Renal cortex interstitium (tissue), 11 donors: ENCODE measurements around the gene CSRNP2. TPM values are rescaled to one million over a fixed set of nuclear protein-coding genes. Genes with fewer than 3 reads are reported as not detected.
"Not testable (repeated sequence)": the region's sequence is repeated elsewhere in the genome, so short reads cannot be mapped to it uniquely, and the experiment has no call there.

Experiments
- DNase-seq, 11 donors: peaks; one replicate each; pipeline ENCODE4 v3.0.0-alpha.2; 2013; ENCODE audit warnings: low read depth in 9 of 11, low spot score in 4 of 11; ENCODE audit errors: extremely low read depth in 1 of 11
- polyA plus RNA-seq, 3 donors: library from polyadenylated mRNA; unstranded; fragments of 120-200 nt; gene quantifications; one replicate each; pipeline ENCODE4 v1.2.1, GENCODE V29; 2013; ENCODE audit not compliant: insufficient read length in 3 of 3

The CSRNP2 gene
- polyA plus RNA-seq, 3 donors = 35.7 to 37.8 (median 36.2) TPM

DNA sequence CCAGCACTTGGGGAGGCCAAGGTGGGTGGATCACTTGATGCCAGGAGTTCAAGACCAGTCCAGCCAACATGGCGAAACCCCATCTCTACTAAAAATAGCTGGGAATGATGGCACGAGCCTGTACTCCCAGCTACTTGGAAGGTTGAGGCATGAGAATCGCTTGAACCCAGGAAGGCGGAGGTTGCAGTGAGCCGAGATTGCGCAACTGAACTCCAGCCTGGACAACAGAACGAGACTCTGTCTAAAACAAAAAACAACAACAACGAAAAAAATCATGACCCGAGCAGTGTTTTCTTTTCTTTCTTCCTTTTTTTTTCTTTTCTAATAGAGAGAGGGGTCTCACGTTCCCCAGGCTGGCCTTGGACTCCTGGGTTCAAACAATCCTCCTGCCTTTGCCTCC lies 3.5 kb upstream of the CSRNP2 start:
- no peak for DNase-seq

DNA sequence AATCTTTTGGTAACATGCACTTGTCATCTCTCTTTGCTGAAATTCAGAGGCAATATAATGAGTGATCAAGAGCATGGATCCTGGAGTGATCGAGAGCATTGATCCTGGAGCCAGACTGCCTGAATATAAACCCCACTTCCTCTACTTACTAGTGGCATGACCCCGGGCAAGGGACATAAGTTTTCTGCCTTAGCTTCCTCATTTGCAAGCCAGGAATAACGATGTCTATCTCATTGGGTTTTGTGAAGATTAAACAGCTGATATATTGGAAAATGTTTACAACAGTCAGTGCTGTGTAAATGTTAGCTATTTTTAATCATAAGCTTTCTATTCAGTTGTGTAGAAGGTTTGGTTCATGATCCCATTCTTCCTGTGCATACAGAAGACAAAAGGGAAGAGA lies 2.4 kb upstream of the CSRNP2 start:
- DNase-seq = no peak

DNA sequence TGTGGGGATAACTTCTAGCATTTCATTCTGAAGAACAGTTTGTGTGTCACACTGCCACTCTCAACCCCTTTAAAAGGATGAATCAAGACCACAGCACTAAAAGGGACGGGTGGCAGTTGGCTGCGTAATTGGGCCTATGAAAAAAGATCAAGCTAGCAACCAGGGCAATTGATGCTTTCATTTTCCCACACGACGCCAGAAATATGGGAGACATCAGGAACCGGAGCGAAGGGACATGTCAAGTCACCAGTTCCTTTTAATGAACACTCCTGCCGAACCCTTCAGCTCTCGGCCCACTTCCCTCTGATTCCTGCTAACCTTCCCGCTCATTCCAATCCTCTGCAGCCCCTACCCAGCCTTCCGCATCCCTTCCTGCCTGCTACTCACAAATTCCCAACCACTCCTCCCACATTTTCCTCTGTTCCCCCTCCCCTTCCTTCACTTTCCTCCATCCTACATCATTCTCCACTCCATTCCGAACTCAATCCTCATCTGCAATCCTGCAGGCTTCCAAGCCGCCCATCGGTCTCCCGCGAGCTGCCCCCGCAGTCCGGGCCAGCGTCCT lies 753 bp downstream of the CSRNP2 start:
- peak in 10 of 11 donors; percentile 14 to 73 (median 45) for DNase-seq

DNA sequence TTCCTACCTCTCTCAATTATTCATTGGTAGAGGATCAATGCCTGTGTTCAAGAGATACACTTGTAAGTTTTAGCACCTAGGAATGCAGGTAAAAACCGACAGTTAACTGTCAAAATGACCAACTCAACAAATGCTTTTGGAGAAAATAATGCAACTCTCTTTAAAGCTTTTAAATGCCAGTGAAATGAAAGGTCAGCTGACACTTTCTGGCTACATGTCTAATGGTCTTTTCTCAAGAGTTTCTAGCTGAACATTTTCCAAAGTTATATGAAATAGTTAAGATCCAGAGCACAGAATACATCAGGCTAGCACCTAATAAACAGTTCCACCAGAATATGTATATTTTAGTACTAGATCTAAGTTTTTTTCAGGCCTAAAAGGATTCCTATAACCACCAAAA lies 2.0 kb downstream of the CSRNP2 start:
- no peak for DNase-seq

DNA sequence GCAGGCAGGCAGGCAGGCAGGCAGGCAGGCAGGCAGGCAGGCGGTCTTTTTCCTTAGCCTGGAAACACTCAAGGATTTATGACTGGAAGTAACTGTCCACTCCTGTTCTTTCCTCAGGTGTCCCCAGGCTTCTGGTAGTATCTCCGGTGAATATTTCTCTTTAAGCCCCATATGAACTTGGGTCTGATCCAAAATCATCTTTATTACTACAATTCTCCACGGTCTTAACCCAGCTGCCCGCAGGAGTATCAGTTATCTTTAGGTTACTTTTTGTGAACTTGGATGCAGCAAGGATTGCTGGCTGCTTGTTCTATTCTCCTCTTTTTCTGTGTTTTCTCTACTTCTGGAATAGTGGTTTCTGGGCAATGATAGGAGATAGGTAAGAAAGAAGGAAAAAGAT lies 3.3 kb downstream of the CSRNP2 start:
- no peak for DNase-seq

DNA sequence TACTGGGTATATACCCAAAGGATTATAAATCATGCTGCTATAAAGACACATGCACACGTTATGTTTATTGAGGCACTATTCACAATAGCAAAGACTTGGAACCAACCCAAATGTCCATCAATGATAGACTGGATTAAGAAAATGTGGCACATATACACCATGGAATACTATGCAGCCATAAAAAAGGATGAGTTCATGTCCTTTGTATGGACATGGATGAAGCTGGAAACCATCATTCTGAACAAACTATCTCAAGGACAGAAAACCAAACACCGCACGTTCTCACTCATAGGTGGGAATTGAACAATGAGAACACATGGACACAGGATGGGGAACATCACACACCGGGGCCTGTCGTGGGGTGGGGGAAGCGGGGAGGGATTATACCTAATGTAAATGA lies 4.5 kb downstream of the CSRNP2 start:
- not testable (repeated sequence) for DNase-seq

DNA sequence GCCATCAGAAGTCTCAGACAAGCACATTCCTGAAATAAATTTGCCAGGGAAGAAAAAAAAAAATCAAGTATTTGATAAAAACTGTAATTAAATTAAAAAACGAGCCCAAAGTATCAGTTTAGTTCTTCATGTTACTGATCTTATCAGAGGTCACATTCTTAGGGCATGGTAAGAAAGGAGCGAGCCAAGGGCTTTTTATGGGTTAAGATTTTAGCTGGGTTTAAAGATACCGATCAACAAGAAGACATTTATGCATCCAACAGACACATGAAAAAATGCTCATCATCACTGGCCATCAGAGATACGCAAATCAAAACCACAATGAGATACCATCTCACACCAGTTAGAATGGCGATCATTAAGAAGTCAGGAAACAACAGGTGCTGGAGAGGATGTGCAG lies 5.0 kb downstream of the CSRNP2 start:
- DNase-seq = not testable (repeated sequence)

DNA sequence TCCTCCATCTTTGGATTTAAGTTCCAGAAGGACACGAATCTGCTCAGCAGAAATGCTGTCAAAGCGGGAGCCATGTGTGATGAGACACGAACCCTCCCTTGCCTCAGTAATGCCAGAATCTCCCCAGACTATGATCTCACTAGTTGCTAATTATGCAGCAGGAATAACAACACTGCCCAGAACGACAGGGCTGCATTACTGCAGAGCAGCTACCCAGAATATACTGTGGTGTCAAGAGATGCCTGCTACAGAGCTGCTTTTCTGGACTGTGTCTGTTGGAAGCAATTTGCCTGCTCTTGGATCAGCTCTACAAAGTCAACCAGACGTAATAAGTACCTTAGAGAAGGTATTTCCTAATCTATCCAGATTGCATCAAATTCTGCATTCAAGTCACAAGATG lies 5.5 kb downstream of the CSRNP2 start:
- no peak for DNase-seq

DNA sequence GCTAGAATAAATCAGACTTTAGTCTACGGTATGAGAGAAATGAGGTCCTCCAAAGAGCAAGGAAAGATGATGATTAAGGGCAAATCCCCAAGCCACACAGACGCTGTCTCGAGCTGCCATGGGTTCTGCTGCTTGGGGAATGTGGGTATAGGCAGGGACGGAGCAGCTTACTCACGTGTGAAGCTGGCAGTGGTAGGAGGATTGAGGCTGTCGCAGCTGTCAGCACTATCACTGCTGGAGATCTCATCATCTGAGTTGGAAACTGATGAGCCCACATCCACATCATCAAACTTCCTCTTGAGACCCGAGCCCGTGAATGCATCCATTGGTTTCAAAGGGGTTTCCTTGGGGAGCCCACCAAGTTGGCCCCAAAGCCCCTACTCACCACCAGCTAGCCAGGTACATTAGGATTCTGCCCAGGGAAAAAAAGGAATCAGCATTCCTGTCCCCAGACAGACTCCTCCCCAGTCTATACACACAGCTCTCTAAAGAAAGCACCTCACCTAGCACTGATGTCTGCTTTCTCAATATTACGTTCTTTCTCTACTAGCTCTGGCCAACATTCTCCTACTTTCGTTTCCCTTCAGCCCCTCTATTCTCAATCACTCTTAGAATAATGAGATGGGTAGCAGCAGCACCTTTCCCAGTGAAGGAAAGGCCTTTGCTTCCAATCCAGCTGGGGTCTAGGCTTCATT lies 7.0 kb downstream of the CSRNP2 start:
- DNase-seq = no peak

DNA sequence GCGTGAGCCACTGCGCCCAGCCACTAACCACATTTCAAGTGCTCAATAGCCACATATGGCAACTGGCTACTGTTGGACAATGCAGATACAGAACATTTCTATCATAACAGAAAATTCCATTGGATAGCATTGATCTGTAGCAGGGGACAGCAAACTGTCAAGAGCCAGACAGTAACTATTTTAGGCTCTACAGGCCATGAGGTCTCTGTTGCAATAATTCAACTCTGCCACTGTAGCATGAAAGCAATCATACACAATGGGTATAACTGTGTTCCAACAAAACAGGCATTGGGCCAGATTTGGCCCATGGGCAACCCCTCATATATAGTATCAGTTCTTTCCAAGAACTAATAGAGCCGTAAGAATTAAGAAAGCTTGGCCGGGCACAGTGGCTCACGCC lies 8.0 kb downstream of the CSRNP2 start:
- no peak for DNase-seq

DNA sequence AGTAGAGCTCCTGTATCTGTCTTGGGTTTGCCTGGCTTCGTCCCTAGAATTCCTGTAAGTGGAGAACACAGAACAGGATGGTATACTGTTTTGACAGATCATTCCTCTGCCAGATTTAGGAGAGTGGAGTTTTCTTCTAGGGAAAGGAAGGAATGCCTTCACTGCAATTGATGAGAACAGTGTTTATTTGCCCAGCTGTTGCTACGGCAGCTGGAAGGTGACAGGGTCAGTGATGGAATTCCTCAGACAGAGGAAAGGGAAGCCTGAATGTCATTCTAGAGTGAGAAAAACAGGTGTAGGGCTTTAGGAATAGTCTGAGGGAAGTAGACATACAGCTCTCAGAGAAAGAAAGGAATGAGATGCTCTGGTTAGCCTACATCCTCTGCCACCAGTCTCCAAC lies 11.7 kb downstream of the CSRNP2 start:
- DNase-seq = no peak

DNA sequence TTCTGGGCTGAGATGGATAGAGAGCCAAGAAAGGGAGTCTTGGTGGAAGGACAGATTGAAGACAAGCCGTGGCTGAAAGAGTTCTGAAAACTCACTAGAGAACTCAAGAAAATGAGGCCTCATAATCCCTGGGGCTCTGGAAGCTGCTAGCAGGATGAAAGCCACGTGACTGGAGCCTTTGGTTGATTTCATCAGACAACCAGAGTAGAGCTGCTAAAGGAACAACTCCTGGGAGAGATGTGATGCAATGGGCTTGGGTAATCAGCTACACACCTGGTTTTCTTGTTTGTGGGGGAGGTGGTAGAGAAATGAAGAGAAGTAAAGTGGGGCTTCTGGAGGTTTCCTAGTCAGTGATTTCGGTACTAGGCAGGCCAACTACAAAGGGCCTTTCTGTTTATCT lies 13.4 kb downstream of the CSRNP2 start:
- no peak for DNase-seq

DNA sequence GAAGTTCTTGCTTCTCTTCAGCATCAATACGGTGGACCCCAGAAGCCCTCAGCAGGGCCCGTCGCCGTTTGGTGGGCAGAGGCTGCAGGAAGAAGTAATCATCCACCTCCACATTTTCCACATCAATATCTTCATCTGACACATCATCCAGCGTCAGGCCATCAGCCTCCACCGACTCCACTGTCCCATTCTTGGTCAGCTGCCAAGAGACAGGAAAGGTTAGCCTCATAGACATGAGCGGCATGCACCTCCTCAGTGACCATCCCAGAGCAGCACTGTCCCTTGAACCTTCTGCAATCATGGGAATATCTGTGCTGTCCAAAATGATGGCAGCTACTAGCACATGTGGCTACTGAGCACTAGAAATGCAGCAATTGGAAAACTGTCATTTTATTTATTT lies 15.6 kb downstream of the CSRNP2 start:
- no peak for DNase-seq

DNA sequence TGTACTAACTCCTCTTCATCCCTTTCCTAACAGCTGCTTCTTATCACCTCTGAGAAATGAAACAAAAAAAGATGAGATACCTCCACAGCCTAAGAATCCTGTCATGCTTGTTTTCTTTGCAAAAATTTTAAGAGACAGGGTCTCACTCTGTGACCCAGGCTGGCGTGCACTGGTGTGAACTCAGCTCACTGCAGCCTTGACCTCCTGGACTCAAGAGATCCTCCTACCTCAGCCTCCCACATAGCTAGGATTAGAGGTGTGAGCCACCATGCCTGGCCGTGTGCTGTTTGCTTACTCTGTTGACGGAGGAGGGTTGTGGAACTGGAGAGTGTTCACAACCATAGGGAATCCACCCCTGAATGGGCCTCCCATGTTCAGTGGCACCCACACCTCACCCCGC lies 16.2 kb downstream of the CSRNP2 start:
- DNase-seq = no peak

DNA sequence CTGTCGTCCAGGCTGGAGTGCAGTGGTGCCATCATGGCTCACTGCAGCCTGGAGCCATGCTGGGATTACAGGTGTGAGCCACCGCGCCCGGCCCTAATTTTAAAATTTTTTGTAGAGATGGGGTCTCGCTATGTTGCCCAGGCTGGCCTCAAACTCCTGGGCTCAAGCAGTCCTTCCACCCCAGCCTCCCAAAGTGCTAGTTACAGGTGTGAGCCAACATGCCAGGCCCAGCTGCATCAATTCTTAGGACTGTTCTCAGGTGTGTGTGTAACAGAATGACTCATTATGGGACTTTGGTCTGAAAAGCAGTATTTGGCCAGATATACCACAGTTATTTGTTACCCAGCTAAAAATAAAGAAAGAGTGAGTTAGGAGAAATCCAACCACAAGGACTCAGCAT lies 17.9 kb downstream of the CSRNP2 start:
- no peak for DNase-seq

DNA sequence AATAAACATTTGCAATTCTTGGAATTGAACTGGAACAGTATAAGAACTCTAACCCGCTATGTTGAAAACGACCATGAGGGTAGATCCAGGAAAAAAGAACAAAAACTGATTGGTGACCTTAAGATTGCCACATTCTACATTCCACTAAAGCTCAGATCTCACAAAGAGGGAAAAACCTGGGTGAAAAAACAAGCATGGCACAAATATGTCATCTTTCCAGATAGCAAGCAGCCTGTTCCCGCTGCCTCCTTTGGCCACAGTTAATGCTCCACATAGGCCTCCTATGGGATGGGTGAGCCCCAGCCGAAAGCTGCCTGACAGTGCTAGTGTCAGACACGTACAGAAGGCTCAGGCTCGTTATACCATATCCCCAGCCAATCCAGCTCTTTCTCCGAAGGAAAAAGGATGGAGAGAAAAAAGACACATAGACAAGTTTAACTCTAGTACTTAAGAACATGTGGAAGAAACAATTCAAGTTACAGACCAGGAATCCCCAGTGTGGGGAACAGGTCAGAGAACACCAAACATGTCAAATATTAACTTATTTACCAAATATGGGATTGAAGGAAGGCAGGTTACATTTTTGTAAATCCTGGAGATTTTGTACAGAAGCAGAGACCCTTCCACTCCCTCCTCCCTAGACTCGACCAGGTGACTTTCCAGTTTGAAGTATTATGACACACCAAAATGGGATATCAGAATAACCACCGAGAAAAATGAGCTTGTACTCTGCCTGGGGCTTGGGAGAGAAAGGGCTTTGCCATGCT lies 20.6 kb downstream of the CSRNP2 start:
- DNase-seq = no peak

DNA sequence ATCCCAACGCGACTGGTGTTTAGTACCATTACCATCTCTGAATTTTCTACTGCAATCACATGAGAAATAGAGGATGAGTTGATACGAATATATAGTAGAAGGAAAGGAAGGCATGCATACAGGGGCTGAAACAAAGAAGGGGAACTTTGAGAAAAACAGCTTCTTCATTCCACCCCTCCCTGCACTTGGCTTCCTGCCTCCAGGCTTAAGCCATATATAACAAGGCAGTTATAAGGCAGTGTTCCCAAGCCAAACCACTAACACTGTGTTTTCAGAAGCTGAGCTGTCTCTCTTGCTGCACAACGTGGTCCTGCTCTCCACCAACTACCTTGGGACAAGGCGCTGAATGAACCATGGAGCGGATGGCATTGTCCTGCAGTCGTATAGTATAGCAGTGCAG lies 24.3 kb downstream of the CSRNP2 start:
- DNase-seq = no peak

DNA sequence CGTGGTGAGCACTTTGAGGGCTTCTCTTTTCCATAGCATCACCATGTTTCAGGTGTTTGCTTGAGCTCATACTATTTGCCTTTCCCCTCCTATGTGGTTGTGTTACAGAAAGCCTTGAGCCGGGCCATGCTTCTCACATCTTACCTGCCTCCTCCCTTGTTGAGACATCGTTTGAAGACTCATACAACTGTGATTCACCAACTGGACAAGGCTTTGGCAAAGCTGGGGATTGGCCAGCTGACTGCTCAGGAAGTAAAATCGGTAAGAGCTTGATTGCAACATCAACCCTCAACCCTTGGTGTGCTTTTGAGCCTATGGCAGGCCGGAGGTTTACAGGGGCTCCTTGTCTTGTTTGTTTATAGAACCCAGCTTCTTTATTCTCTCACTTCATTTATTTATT lies 27.2 kb downstream of the CSRNP2 start:
- DNase-seq = no peak

DNA sequence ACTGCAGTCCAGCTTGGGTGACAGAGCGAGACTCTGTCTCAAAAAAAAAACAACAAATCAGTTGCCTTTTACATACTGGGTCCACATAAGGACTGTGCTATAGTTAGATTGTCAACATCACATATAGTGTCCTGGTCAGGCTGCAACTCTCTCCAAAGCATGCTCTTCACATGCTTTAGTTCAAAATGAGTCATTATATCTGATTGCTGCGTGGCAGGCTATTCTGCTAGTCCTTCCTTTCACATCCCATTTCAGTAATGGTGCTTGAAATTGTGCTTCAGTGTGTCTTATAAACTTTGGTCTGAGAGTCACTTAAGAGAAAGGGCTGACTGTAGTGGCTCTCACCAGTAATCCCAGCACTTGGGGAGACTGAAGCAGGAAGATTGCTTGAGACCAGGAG lies 28.3 kb downstream of the CSRNP2 start:
- DNase-seq = no peak

DNA sequence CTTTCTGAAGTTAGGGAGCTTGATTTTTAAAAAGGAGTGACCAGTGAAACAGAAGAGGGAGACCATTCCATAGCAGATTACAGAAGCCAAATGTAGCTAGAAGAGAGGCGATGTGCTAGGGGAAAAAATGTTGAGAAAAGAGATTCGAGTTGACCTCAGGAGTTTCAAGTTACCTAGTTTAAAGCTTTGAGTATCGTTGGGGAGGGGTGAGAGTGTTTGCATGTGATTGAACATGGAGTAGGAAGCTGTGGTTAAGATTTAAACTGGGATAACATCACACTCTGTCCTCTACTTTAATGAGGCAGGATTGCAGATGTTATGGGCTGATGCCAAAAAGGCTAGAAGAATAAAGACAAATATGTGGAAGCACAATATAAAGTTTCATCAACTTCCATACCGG lies 31.6 kb downstream of the CSRNP2 start:
- peak in 2 of 11 donors; percentile 25 to 50 for DNase-seq

DNA sequence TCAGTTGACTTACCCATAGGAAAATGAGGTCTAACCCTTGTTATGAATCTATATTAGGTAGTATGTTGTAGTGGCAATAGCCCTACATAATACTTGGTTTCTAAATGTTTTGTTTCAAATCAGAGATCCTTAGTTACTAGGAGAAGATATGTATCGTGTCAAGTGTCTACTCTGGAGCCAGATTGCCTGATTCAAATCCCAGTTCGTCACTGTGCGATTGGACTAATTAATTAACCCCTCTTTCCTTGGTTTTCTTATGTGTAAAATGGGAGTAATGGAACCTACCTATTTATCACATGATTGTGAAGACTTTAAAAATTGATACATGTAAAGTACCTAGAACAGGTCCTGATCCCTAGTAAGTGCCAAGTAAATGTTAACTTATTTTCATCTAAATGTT lies 33.9 kb downstream of the CSRNP2 start:
- no peak for DNase-seq
